PFSK-1 (cell line): ENCODE data around the gene PTTG1IP.

Source experiments
- FOXP2 ChIP-seq: optimal IDR thresholded peaks from 2 replicates; pipeline ENCODE3; 2011; ENCODE audit warnings: borderline replicate concordance, control low read depth, inconsistent platforms; ENCODE audit not compliant: insufficient read depth; ENCODE audit errors: extremely low read length, extremely low read depth
- POLR2AphosphoS5 ChIP-seq: IDR thresholded peaks from 2 replicates; pipeline ENCODE4 v1.6.1; 2012; ENCODE audit warnings: low read depth, mild to moderate bottlenecking, control low read depth, low read length, moderate library complexity
- TAF1 ChIP-seq: IDR thresholded peaks from 2 replicates; pipeline ENCODE4 v1.6.1; 2012; ENCODE audit warnings: low read length, control low read depth, borderline replicate concordance; ENCODE audit not compliant: insufficient read depth
- TF ChIP-seq, protein P1 (sequence below), 2 experiments: IDR thresholded peaks; 2 replicates each; pipeline versions ENCODE4 v1.6.1 to v1.8.0; 2011 to 2012; ENCODE audit warnings: low read depth in 2 of 2, low read length in 2 of 2, control low read depth in 1 of 2, inconsistent platforms in 1 of 2, mild to moderate bottlenecking in 1 of 2, moderate library complexity in 1 of 2; ENCODE audit not compliant: insufficient read depth in 1 of 2

- TF ChIP-seq, protein P1, sequence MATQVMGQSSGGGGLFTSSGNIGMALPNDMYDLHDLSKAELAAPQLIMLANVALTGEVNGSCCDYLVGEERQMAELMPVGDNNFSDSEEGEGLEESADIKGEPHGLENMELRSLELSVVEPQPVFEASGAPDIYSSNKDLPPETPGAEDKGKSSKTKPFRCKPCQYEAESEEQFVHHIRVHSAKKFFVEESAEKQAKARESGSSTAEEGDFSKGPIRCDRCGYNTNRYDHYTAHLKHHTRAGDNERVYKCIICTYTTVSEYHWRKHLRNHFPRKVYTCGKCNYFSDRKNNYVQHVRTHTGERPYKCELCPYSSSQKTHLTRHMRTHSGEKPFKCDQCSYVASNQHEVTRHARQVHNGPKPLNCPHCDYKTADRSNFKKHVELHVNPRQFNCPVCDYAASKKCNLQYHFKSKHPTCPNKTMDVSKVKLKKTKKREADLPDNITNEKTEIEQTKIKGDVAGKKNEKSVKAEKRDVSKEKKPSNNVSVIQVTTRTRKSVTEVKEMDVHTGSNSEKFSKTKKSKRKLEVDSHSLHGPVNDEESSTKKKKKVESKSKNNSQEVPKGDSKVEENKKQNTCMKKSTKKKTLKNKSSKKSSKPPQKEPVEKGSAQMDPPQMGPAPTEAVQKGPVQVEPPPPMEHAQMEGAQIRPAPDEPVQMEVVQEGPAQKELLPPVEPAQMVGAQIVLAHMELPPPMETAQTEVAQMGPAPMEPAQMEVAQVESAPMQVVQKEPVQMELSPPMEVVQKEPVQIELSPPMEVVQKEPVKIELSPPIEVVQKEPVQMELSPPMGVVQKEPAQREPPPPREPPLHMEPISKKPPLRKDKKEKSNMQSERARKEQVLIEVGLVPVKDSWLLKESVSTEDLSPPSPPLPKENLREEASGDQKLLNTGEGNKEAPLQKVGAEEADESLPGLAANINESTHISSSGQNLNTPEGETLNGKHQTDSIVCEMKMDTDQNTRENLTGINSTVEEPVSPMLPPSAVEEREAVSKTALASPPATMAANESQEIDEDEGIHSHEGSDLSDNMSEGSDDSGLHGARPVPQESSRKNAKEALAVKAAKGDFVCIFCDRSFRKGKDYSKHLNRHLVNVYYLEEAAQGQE (IDR thresholded peaks at IDR 0.05; ENCODE audit: insufficient read depth in 1 of 2, low read depth in 2 of 2, low read length in 2 of 2) = no peak
- TF ChIP-seq TAF1 = no peak
- no peak for TF ChIP-seq POLR2AphosphoS5
- no peak for TF ChIP-seq FOXP2
Observed at GRCh38 chr21:44871576-44872269, 1.8 kb downstream of the PTTG1IP start.
